Endothelial cell of umbilical vein (primary cell): ENCODE results near the gene ANKRD44. TPM values are rescaled to one million over a fixed set of nuclear protein-coding genes. Genes with fewer than 3 reads are reported as not detected.

Source experiments
- BruUV-seq: library from RNA; stranded (reverse); fragments of 400-500 nt; replicated peaks from 2 replicates; lab custom pipeline; 2021; lab: Mats Ljungman, UMichigan
- CTCF ChIA-PET: fragments of 300-600, 350-600 bp; sonication (Branson Sonifier 250); formaldehyde crosslinking; loops from one replicate; lab custom pipeline; 2021; ENCODE audit warnings: antibody characterized with exemption, inconsistent platforms; lab: Charles Lee
- POLR2A ChIA-PET: fragments of 300-600, 350-600 bp; sonication (Branson Sonifier 250); formaldehyde crosslinking; loops from one replicate; lab custom pipeline; 2021; ENCODE audit warnings: antibody characterized with exemption, inconsistent platforms; lab: Charles Lee
- DNase-seq: peaks from one replicate; pipeline ENCODE4 v3.0.0-alpha.2; 2011; ENCODE audit warnings: low read depth, low spot score
- FAIRE-seq: peaks from 2 replicates; lab custom pipeline; 2011; peaks lifted over from hg19 to GRCh38; lab: Jason Lieb, UNC
- H2AFZ ChIP-seq: 2 replicates; pipeline ENCODE4 v1.6.0; 2012; ENCODE audit warnings: low read depth, low read length, control low read depth, inconsistent platforms
- H3K27ac ChIP-seq: 2 replicates; pipeline ENCODE4 v1.5.1; 2011; ENCODE audit warnings: low read depth, mild to moderate bottlenecking, control low read depth, low read length, moderate library complexity; ENCODE audit not compliant: insufficient read depth
- H3K27me3 ChIP-seq, 2 experiments: 2 replicates each; pipeline versions ENCODE4 v1.6.0 to v1.6.1; 2011; ENCODE audit warnings: low read length in 2 of 2, mixed read lengths in 1 of 2; ENCODE audit not compliant: control insufficient read depth in 2 of 2, insufficient read depth in 2 of 2
- H3K36me3 ChIP-seq, 2 experiments: 2 replicates in 1 of 2; 3 replicates in 1 of 2; pipeline ENCODE4 v1.5.1; 2011; ENCODE audit warnings: low read length in 2 of 2, mild to moderate bottlenecking in 1 of 2, moderate library complexity in 1 of 2; ENCODE audit not compliant: control insufficient read depth in 2 of 2, insufficient read depth in 2 of 2; ENCODE audit errors: extremely low read depth in 1 of 2
- H3K4me1 ChIP-seq: 3 replicates; pipeline ENCODE4 v1.5.1; 2011; ENCODE audit warnings: mild to moderate bottlenecking, low read length; ENCODE audit not compliant: control insufficient read depth, insufficient read depth; ENCODE audit errors: extremely low read depth
- H3K4me2 ChIP-seq: 2 replicates; pipeline ENCODE4 v1.6.1; 2011; ENCODE audit warnings: low read length, control low read depth, mixed read lengths; ENCODE audit not compliant: insufficient read depth
- H3K4me3 ChIP-seq, 3 experiments: fragments of 200-600 bp in 1 of 3; sonication (generic), shearing (Covaris generic) in 1 of 3; replicated peaks in 1 of 3; 2 replicates each; pipeline ENCODE4 v1.5.1; 2011 to 2016; ENCODE audit warnings: control low read depth in 3 of 3, low read length in 3 of 3, mild to moderate bottlenecking in 2 of 3, inconsistent platforms in 1 of 3, low read depth in 1 of 3, moderate library complexity in 1 of 3; ENCODE audit not compliant: insufficient read depth in 1 of 3
- H3K79me2 ChIP-seq: 2 replicates; pipeline ENCODE4 v1.6.0; 2012; ENCODE audit warnings: low read length, inconsistent platforms; ENCODE audit not compliant: control insufficient read depth, insufficient read depth
- H3K9ac ChIP-seq: replicated peaks from 2 replicates; pipeline ENCODE3; 2011; ENCODE audit warnings: low read length, control low read depth; ENCODE audit not compliant: insufficient read depth; ENCODE audit errors: extremely low read depth
- H3K9me1 ChIP-seq: replicated peaks from 3 replicates; pipeline ENCODE4 v1.6.0; 2011; ENCODE audit warnings: mild to moderate bottlenecking, low read length; ENCODE audit not compliant: control insufficient read depth, insufficient read depth; ENCODE audit errors: extremely low read depth
- H3K9me3 ChIP-seq: replicated peaks from 2 replicates; pipeline ENCODE4 v1.5.1; 2012; ENCODE audit warnings: low read length, inconsistent platforms; ENCODE audit not compliant: control insufficient read depth, insufficient read depth
- H4K20me1 ChIP-seq: replicated peaks from 2 replicates; pipeline ENCODE3; 2011; ENCODE audit warnings: mild to moderate bottlenecking, low read length; ENCODE audit not compliant: control insufficient read depth, insufficient read depth; ENCODE audit errors: extremely low read depth
- CTCF ChIP-seq, 2 donors: IDR thresholded peaks; 1 replicate in 1 of 2; 2 replicates in 1 of 2; pipeline ENCODE4 v1.5.1; 2011; ENCODE audit warnings: low read length in 2 of 2, mild to moderate bottlenecking in 2 of 2, moderate library complexity in 2 of 2, control low read depth in 1 of 2, inconsistent platforms in 1 of 2, low read depth in 1 of 2; ENCODE audit not compliant: insufficient read depth in 1 of 2; ENCODE audit errors: extremely low read depth in 1 of 2
- EZH2 ChIP-seq: IDR thresholded peaks from 2 replicates; pipeline ENCODE4 v1.6.1; 2012; ENCODE audit warnings: borderline replicate concordance, low read depth, mild to moderate bottlenecking, moderate library complexity, low read length, inconsistent platforms; ENCODE audit not compliant: severe bottlenecking
- FOS ChIP-seq: IDR thresholded peaks from 2 replicates; pipeline ENCODE4 v1.6.1; 2011; ENCODE audit warnings: mild to moderate bottlenecking, low read length, moderate library complexity, borderline replicate concordance; ENCODE audit not compliant: insufficient read depth
- GATA2 ChIP-seq: IDR thresholded peaks from 2 replicates; pipeline ENCODE4 v1.7.0; 2011; ENCODE audit warnings: low read depth, mild to moderate bottlenecking, moderate library complexity, mixed read lengths, low read length; ENCODE audit not compliant: insufficient read length, insufficient read depth
- JUN ChIP-seq: IDR thresholded peaks from 2 replicates; pipeline ENCODE4 v1.6.1; 2011; ENCODE audit warnings: borderline replicate concordance, low read depth; ENCODE audit not compliant: insufficient read length, insufficient read depth
- MYC ChIP-seq: IDR thresholded peaks from one replicate; pipeline ENCODE4 v1.6.1; 2011; ENCODE audit warnings: mild to moderate bottlenecking, low read depth, low read length
- POLR2A ChIP-seq: IDR thresholded peaks from 2 replicates; pipeline ENCODE4 v1.6.1; 2012; ENCODE audit warnings: low read depth, mild to moderate bottlenecking, control low read depth, low read length
- POLR2AphosphoS5 ChIP-seq: IDR thresholded peaks from 2 replicates; pipeline ENCODE4 v1.6.1; 2012; ENCODE audit warnings: low read depth, mild to moderate bottlenecking, control low read depth, low read length, moderate library complexity; ENCODE audit not compliant: insufficient read depth
- dilution Hi-C: fragments of 300-500 bp; cut with MboI; formaldehyde crosslinking; loops from one replicate; pipeline ENCODE4 v1.15.0; 2019; ENCODE audit warnings: low sequenced_read_pairs; ENCODE audit not compliant: extremely low pct_ligation_motif_present
- intact Hi-C: fragments of 100-400 bp; cut with micrococcal nuclease; formaldehyde crosslinking; loops from one replicate; pipeline ENCODE4 v1.10.0; 2022
- polyA plus RNA-seq, 4 experiments: library from polyadenylated mRNA; depleted of rRNA in 3 of 4; stranded (reverse) in 3 of 4; unstranded in 1 of 4; fragments of >200 nt; gene quantifications; 2 replicates each; pipeline versions ENCODE4 v1.2.1 to v1.2.3, GENCODE V29; 2011 to 2012; ENCODE audit warnings: missing spikeins in 1 of 4
- total RNA-seq: library from RNA; stranded (reverse); gene quantifications from 2 replicates; pipeline ENCODE4 v1.2.3, GENCODE V29; 2021
- TF ChIP-seq, protein P1 (sequence below): IDR thresholded peaks from 2 replicates; pipeline ENCODE4 v1.6.1; 2011; ENCODE audit not compliant: insufficient read depth, insufficient read length

ANKRD44 gene
- total and polyA plus RNA-seq, 2 donors (not counting 3 experiments of a cell fraction or from before 2014, with no cell fraction given), result 3.4 to 6.1 TPM

- no peaks in the 10 kb centered on the region for H3K4me1 ChIP-seq
- ChIA-PET CTCF (interaction anchor here (1.7 to 3.0 kb wide), 3 partner anchors 9 to 41 kb away, joined by 8 to 19 read pairs (median 14); no protein-coding TSS in a partner anchor), POLR2A (interaction anchor here (1.0 kb wide), 1 partner anchor 9 kb away, joined by 3 read pairs; no protein-coding TSS in a partner anchor)
- H3K9ac ChIP-seq, result no peak overlapping the region
- no peaks in the 10 kb centered on the region for H3K27me3 ChIP-seq
- no peaks in the 10 kb centered on the region for H3K9me3 ChIP-seq
- no peak for FAIRE-seq
- BruUV-seq, result no TSS peak
- intact Hi-C loops (no loop called here), dilution Hi-C loops (no loop called here)
- no peak overlapping the region for H2AFZ ChIP-seq
- H3K36me3 ChIP-seq, result no peaks in the 10 kb centered on the region
- no peaks in the 10 kb centered on the region for H3K9me1 ChIP-seq
- no peak overlapping the region for H3K4me3 ChIP-seq
- DNase-seq, result no peak
- H3K4me2 ChIP-seq, result no peak overlapping the region
- TF ChIP-seq, protein P1, sequence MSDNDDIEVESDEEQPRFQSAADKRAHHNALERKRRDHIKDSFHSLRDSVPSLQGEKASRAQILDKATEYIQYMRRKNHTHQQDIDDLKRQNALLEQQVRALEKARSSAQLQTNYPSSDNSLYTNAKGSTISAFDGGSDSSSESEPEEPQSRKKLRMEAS, result no peak
- no peak overlapping the region for H3K27ac ChIP-seq
- H4K20me1 ChIP-seq, result no peaks in the 10 kb centered on the region
- H3K79me2 ChIP-seq, result no peaks in the 10 kb centered on the region
Observed at GRCh38 chr2:197128126-197128525, 182.5 kb downstream of the ANKRD44 start.

DNA sequence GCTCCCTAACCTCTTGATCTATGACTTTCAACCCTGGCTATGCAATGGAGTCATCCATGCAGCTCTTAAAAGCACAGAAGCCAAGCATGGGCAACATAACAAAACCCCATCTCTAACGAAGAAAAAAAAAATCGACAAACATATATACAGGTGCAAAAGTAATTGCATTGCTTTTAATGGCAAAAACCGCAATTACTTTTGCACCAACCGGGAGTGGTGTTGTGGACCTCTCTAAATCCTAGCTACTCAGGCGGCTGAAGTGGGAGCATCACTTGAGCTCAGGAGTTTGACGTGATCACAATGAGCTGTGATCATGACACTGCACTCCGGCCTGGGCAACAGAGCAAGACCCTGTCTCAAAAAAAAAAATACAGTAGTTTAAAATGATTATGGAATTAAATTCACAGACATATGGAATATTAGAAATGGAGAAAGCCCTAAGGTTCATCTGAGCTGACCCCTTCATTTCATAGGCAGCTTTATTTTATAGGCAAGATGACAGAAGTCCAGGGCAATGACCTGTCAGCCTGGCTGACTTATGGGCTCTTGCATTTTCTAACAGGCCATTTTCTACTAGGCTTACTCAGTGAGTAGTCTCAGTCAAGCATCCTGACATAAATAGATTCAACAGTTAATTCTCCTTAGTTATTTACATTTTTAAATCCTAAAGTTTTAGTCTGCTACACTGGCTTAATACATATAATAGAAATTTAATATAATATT is 183.8 kb downstream of the ANKRD44 start:
- no peak for TF ChIP-seq FOS
- TF ChIP-seq POLR2AphosphoS5, result no peak
- no peak for TF ChIP-seq MYC
- no peak for TF ChIP-seq EZH2
- no peak for TF ChIP-seq POLR2A
- TF ChIP-seq, protein P1, result no peak
- no peak for TF ChIP-seq JUN
- no peak for TF ChIP-seq CTCF (IDR thresholded peaks at IDR 0.05; ENCODE audit: extremely low read depth in 1 of 2, insufficient read depth in 1 of 2, low read depth in 1 of 2, low read length in 2 of 2)
- TF ChIP-seq GATA2, result no peak
- DNase-seq (no peak), FAIRE-seq (no peak)
- BruUV-seq, result no TSS peak
- Histone ChIP-seq H3K36me3 (no peaks in the 10 kb centered on the region), H3K9me1 (no peaks in the 10 kb centered on the region), H3K27ac (no peak overlapping the region), H3K79me2 (no peaks in the 10 kb centered on the region), H3K4me2 (no peak overlapping the region), H3K27me3 (no peaks in the 10 kb centered on the region), H3K9me3 (no peaks in the 10 kb centered on the region), H4K20me1 (no peaks in the 10 kb centered on the region), H3K4me1 (no peaks in the 10 kb centered on the region), H2AFZ (no peak overlapping the region), H3K4me3 (no peak overlapping the region), H3K9ac (no peak overlapping the region)
- ChIA-PET POLR2A (no interaction called here), CTCF (interaction anchor here (0.6 to 3.0 kb wide), 8 partner anchors 9 to 239 kb away, joined by 3 to 19 read pairs (median 4); no protein-coding TSS in a partner anchor)
- dilution Hi-C loops (no loop called here), intact Hi-C loops (no loop called here)
